Epithelial cell of alveolus of lung (primary cell): Measurements from ENCODE around the gene CCR6. TPM values are rescaled to one million over a fixed set of nuclear protein-coding genes. Genes with fewer than 3 reads are reported as not detected.

Experiments
- total RNA-seq: library from RNA; depleted of rRNA; stranded (reverse); fragments of >200 nt; gene quantifications from 2 replicates; pipeline ENCODE4 v1.2.1, GENCODE V29; 2015

Gene CCR6
- not detected in 2 replicates for total RNA-seq

GRCh38 chr6:167122827-167123657, at the start of gene CCR6:
TSS of gene CCR6 (plus strand) at chr6:167123096. CDS start at chr6:167136135, 13,039 bp downstream.

GRCh38 chr6:167157863-167158262, 35.0 kb downstream of the CCR6 start, which contains the start of gene GPR31:
TSS of gene GPR31 (minus strand) at chr6:167157980. CDS start at chr6:167157831, 149 bp downstream.

Other genes with a start within 250 kb of the CCR6 start
- 12.5 and 34.1 TPM in 2 replicates for gene RNASET2, start 166.5 kb upstream of the CCR6 start, total RNA-seq
- gene CEP43, start 123.7 kb upstream of the CCR6 start, total RNA-seq, result 6.1 and 10.7 TPM in 2 replicates
- gene GPR31, start 34.9 kb downstream of the CCR6 start, total RNA-seq, result not detected in 2 replicates
- not detected in 2 replicates for gene UNC93A, start 168.2 kb downstream of the CCR6 start, total RNA-seq
- gene TTLL2, start 202.0 kb downstream of the CCR6 start, total RNA-seq, result not detected in 2 replicates